Body of pancreas (tissue), 4 donors: Measurements from ENCODE around the gene COPZ1. TPM values are rescaled to one million over a fixed set of nuclear protein-coding genes. Genes with fewer than 3 reads are reported as not detected.
A peak's percentile ranks its signal among the peaks of the same experiment; 100 is the strongest.

Experiments
- ATAC-seq: fragments of 150-250 bp; one replicate; pipeline ENCODE4 v1.9.1; 2016
- DNase-seq, 4 donors: peaks; one replicate each; pipeline ENCODE4 v3.0.0-alpha.2; 2019
- H3K27ac ChIP-seq, 4 donors: fragments of 200-600 bp; sonication (generic); 1 replicate in 3 of 4; 2 replicates in 1 of 4; pipeline versions ENCODE4 v1.5.1 to v1.6.1; 2016 to 2019; ENCODE audit warnings: mild to moderate bottlenecking in 1 of 4, mixed read lengths in 1 of 4, moderate library complexity in 1 of 4
- H3K27me3 ChIP-seq, 2 donors: fragments of 200-600 bp; sonication (generic); one replicate each; pipeline ENCODE4 v1.6.0; 2016; ENCODE audit warnings: mild to moderate bottlenecking in 1 of 2
- H3K36me3 ChIP-seq, 2 donors: fragments of 200-600 bp; sonication (generic); replicated peaks in 1 of 2; 2 replicates each; pipeline ENCODE4 v1.5.1; 2016; ENCODE audit warnings: low read depth in 2 of 2; ENCODE audit not compliant: insufficient read depth in 1 of 2
- H3K4me1 ChIP-seq: fragments of 200-600 bp; sonication (generic); one replicate; pipeline ENCODE4 v1.6.0; 2016
- H3K4me3 ChIP-seq, 2 donors: fragments of 200-600 bp; sonication (generic); 1 replicate in 1 of 2; 2 replicates in 1 of 2; pipeline ENCODE4 v1.5.1; 2016 to 2019
- H3K9me3 ChIP-seq, 3 donors: fragments of 200-600 bp; sonication (generic); 1 replicate in 2 of 3; 2 replicates in 1 of 3; pipeline ENCODE4 v1.5.1; 2016
- CTCF ChIP-seq, 7 experiments: fragments of 450-650 bp in 4 of 7; fragments of 200-600 bp in 3 of 7; sonication (generic) in 3 of 7; IDR thresholded peaks; one replicate each; pipeline ENCODE4 v1.5.1; 2016 to 2019; ENCODE audit warnings: antibody characterized with exemption in 7 of 7
- POLR2A ChIP-seq, 3 donors: fragments of 450-650 bp; IDR thresholded peaks; one replicate each; pipeline ENCODE4 v1.6.1; 2016; ENCODE audit warnings: antibody characterized with exemption in 3 of 3, mild to moderate bottlenecking in 2 of 3
- WGBS, 2 donors: methylation state at CpG; one replicate each; pipeline ENCODE4 v1.1.5; 2017; 5-methylcytosine and 5-hydroxymethylcytosine counted together
- intact Hi-C: fragments of 100-400 bp; cut with DNase I; formaldehyde crosslinking; loops from one replicate; pipeline ENCODE4 v1.15.1; 2023
- total RNA-seq, 2 donors: library from RNA; depleted of rRNA; stranded (reverse); fragments of >200 nt; gene quantifications; one replicate each; pipeline ENCODE4 v1.1.0, GENCODE V29; 2016

COPZ1 gene
- total RNA-seq, 2 donors from 2014 or later: 34.3 to 71.3 TPM

- intact Hi-C loops: no loop called here
- Histone ChIP-seq H3K4me1 (peaks cover 26% of the 10 kb centered on the region), H3K9me3 (no peaks in the 10 kb centered on the region), H3K36me3 (no peaks in the 10 kb centered on the region), H3K27ac (no peak within 1 kb of the TSS), H3K4me3 (peak within 1 kb of the TSS in 1 of 2 donors; percentile 8), H3K27me3 (no peaks in the 10 kb centered on the region)
- 1% methylated on average over 15 to 25 of the region's 26 CpGs for WGBS, 2 donors
- peak; percentile 69 for ATAC-seq
- TF ChIP-seq CTCF (IDR thresholded peaks at IDR 0.05) (peak in 3 of 7 experiments; percentile 16 to 22 (median 22)), POLR2A (IDR thresholded peaks at IDR 0.05) (peak in 1 of 3 donors; percentile 31)
- peak; percentile 59 to 74 (median 66) for DNase-seq
Observed at GRCh38 chr12:54300732-54301427, 24.1 kb upstream of the COPZ1 start, which contains the start of gene NFE2. Gene NFE2, minus strand, starts transcription at chr12:54301015. Its CDS starts 5,767 bp downstream, at chr12:54295248.

- ATAC-seq (no peak), DNase-seq (no peak)
- H3K9me3 ChIP-seq: no peaks in the 10 kb centered on the region
- H3K4me3 ChIP-seq: no peak overlapping the region
- 69 to 88% methylated on average over 1 of the region's 1 CpG for WGBS, 2 donors
- H3K36me3 ChIP-seq: no peaks in the 10 kb centered on the region
- no peak overlapping the region for H3K27ac ChIP-seq
- intact Hi-C loops: no loop called here
- H3K27me3 ChIP-seq: no peaks in the 10 kb centered on the region
- peaks cover 26% of the 10 kb centered on the region for H3K4me1 ChIP-seq
- TF ChIP-seq CTCF (IDR thresholded peaks at IDR 0.05): no peak
- TF ChIP-seq POLR2A (IDR thresholded peaks at IDR 0.05): no peak
Observed at GRCh38 chr12:54301428-54302048, 23.4 kb upstream of the COPZ1 start.

- DNase-seq (no peak), ATAC-seq (no peak)
- Histone ChIP-seq H3K4me3 (no peak overlapping the region), H3K9me3 (no peaks in the 10 kb centered on the region), H3K27ac (no peak overlapping the region), H3K36me3 (no peaks in the 10 kb centered on the region), H3K4me1 (peaks cover 26% of the 10 kb centered on the region), H3K27me3 (no peaks in the 10 kb centered on the region)
- no peak for TF ChIP-seq CTCF (IDR thresholded peaks at IDR 0.05)
- intact Hi-C loops: no loop called here
Observed at GRCh38 chr12:54303640-54304039, 21.3 kb upstream of the COPZ1 start.

- WGBS, 2 donors: 23 to 30% methylated on average over 10 to 12 of the region's 12 CpGs
- no peak overlapping the region for H3K27ac ChIP-seq
- H3K4me1 ChIP-seq: peaks cover 26% of the 10 kb centered on the region
Observed at GRCh38 chr12:54304187-54304810, 20.6 kb upstream of the COPZ1 start.

More at GRCh38 chr12:54304187-54304810, 20.6 kb upstream of the COPZ1 start:
- H3K9me3 ChIP-seq: no peaks in the 10 kb centered on the region
- no peaks in the 10 kb centered on the region for H3K27me3 ChIP-seq
- DNase-seq: peak; percentile 69 to 83 (median 81)
- H3K4me3 ChIP-seq: no peak overlapping the region
- TF ChIP-seq CTCF (IDR thresholded peaks at IDR 0.05) (no peak), POLR2A (IDR thresholded peaks at IDR 0.05) (no peak)
- intact Hi-C loops: no loop called here
- peak; percentile 87 for ATAC-seq
- H3K36me3 ChIP-seq: no peaks in the 10 kb centered on the region
